Stimulated activated CD4-positive, alpha-beta T cell treated with anti-CD3 and anti-CD28 coated beads, Interleukin-4, amount 100 ng/mL, for 48 hours (primary cell): ENCODE measurements around the gene KLB.
"Not testable (repeated sequence)": the region's sequence is repeated elsewhere in the genome, so short reads cannot be mapped to it uniquely, and the experiment has no call there.

Experiments
- DNase-seq, 2 donors: peaks; one replicate each; pipeline ENCODE4 v3.0.0-alpha.2; 2020; ENCODE audit warnings: low read depth in 2 of 2

Gene KLB

GRCh38 chr4:39406763-39407583, at the start of gene KLB:
Gene KLB (plus strand): TSS chr4:39406930. CDS start chr4:39406950, 20 bp downstream.
- no peak for DNase-seq

DNA sequence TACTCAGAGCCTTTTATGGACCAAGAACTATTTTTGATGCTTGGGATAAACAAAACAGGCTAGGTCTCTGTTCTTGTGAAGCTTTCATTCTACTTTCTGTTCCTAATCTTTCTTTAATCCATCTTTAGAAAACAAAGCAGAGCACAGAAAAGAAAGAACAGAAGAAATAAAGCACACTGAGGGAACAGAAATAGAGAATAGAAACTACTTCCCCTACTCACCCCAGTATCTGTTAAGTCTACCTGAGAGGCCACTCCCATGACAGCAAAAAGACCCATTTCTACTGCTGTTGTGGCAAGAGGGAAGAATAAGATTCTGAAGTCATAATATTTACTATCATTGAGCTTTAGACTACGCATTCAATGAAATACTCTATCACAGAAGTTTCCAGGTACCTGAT, 49.7 kb upstream of the KLB start:
- DNase-seq, result no peak

DNA sequence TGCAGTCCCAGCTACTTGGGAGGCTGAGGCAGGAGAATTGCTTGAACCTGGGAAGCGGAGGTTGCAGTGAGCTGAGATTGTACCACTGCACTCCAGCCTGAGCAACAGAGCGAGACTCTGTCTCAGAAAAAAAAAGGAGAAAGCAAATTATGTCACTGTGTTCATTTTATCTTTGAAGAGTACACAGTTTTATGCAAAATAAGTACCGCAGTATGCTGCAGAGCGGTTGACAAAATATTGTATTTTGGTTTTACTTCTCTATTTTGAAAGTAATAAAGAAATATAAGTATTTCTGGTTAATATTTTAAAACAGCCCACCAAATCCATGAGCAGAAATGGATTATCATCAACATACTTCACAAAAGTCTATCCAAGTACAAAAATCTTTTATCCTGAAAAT, 46.1 kb upstream of the KLB start:
- DNase-seq, result not testable (repeated sequence)

- DNase-seq, result no peak
These were observed 43.9 kb upstream of the KLB start for GRCh38 chr4:39362827-39363226.

GRCh38 chr4:39363773-39364393, 42.8 kb upstream of the KLB start:
- DNase-seq, result no peak

DNA sequence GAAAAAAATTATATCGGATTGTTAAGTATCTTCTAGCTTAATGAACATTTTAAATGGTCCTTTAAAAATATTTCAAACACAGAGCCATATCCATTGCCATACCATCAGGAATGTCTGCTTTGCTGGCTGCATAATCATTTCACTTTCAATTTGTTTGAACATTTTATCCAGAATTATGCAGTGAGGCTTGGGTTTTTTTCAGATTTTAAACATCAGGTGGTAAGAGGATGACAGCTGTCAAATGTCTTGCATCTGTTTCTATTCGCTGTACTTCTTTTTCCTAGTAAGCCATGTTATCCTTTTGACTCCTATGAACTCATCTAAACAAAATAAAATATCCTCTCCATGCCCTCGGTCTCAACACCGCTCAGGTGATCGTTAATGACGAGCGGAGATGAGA, 41.4 kb upstream of the KLB start:
- no peak for DNase-seq

DNA sequence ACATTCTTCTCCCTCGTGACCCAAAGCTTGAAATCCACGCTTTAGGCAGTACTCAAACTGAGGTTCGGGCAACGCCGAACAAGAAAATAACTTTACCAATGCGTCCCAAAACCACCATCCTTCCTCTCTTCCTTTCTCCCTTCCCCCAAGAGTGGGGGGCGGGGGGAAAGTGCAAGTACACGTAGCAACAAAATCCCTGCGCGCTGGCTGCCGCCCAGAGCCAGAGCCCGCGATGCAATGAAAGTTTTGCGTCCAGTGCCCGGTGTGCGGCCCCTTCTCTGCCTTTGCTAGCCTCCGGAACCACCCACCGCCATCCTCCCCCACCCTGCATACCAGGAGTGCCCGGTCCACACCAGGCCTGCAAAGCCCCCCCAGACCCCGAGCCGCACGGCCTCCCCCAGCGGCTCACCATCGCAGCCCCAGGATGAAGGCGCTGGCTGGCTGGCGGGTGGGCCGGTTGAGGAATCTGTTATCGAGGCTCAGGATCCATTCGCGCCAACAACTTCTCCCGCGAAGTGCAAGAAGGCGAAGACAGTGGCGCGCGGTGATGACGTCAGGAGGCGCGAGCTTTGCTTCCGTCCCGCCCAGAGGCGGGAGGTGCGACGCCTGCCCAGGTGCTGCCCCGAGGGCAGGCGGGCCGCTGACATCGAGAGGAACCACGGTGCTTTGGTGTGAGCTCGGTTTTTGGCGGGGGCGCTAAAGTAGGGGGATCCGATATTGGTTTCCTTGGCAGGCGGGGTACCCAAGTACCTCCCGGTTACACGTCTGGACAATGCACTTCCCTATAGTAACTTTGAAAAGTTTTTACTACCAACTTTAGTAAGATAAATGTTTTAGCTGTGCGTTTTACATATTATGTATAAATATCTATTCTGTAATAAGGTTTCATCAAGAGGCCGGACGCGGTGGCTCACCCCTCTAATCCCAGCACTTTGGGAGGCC, 40.6 kb upstream of the KLB start, which contains the start of gene RFC1:
TSS of gene RFC1 (minus strand) at position 533 of the 942 bp plus-strand sequence. CDS start at position 412, 121 bp downstream.
- peak; percentile 91 to 96 for DNase-seq

GRCh38 chr4:39367166-39367565, 39.6 kb upstream of the KLB start:
- DNase-seq, result no peak

GRCh38 chr4:39369301-39369700, 37.4 kb upstream of the KLB start:
- no peak for DNase-seq

DNA sequence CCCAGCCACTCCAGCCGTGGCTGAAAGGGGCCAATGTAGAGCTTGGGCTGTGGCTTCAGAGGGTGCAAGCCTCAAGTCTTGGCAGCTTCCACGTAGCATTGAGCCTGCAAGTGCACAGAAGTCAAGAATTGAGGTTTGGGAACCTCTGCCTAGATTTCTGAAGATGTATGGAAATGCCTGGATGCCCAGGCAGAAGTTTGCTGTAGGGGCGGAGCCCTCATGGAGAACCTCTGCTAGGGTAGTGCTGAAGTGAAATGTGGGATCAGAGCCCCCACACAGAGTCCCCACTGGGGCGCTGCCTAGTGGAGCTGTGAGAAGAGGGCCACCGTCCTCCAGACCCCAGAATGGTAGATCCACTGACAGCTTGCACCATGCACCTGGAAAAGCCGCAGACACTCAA, 35.5 kb upstream of the KLB start:
- not testable (repeated sequence) for DNase-seq

DNA sequence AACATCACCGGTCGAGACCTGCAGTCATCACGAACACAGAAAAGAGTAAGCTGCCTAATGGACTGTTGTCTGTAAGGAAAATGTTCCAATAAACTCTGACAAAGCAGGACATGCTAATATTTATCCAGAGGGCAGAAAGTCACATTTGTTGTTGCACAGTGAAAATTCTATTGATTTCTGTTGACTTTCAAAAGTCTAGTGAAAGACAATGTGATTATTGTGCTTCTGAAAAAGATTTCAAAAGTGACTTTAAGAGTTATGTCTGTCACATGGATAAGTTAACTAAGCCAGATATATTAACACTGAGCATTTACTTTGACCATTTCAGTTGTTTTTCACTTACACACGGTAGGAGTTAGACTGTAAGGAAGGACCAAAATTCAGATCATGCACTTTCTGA, 31.3 kb upstream of the KLB start:
- DNase-seq, result no peak

- DNase-seq, result no peak
These were observed 23.0 kb upstream of the KLB start for GRCh38 chr4:39383690-39384089.

GRCh38 chr4:39384563-39384962, 22.2 kb upstream of the KLB start:
- no peak for DNase-seq

- no peak for DNase-seq
These were observed 16.1 kb upstream of the KLB start for GRCh38 chr4:39390603-39391002.

DNA sequence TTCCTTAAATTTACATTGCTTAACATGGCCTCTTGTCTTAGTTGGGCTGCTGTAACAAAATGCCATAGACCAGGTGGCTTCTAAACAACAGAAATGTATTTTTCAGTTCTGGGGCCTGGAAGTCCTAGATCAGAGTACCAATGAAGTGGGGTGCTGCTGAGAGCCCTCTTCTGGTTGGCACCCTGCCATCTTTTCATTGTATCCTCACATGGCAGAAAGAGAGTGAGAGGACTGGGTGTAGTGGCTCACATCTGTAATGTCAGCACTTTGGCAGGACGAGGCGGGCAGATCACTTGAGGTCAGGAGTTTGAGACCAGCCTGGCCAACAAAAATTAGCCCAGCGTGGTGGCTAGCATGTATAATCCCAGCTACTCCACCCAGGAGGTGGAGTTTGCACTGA, 12.0 kb upstream of the KLB start:
- DNase-seq, result no peak

DNA sequence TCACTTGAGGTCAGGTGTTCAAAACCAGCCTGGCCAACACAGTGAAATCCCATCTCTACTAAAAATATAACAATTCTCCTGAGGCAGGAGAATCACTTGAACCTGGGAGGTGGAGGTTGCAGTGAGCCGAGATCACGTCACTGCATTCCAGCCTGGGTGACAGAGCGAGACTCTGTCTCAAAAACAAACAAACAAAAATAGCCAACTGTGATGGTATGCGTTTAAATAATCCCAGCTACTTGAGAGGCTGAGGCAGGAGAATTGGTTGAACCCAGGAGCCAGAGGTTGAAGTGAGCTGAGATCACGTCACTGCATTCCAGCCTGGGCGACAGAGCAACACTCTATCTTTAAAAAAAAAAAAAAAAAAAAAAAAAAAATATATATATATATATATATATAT, 5.1 kb upstream of the KLB start:
- not testable (repeated sequence) for DNase-seq

DNA sequence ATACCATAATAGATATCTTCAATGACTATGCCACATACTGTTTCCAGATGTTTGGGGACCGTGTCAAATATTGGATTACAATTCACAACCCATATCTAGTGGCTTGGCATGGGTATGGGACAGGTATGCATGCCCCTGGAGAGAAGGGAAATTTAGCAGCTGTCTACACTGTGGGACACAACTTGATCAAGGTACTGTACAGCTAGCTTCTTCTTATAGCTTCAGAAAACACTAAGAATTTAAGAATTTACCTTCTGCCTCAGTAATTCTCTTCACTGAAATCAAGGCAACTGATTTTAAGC, 805 bp downstream of the KLB start:
- DNase-seq, result no peak

GRCh38 chr4:39410415-39410814, 3.7 kb downstream of the KLB start:
- DNase-seq, result no peak

DNA sequence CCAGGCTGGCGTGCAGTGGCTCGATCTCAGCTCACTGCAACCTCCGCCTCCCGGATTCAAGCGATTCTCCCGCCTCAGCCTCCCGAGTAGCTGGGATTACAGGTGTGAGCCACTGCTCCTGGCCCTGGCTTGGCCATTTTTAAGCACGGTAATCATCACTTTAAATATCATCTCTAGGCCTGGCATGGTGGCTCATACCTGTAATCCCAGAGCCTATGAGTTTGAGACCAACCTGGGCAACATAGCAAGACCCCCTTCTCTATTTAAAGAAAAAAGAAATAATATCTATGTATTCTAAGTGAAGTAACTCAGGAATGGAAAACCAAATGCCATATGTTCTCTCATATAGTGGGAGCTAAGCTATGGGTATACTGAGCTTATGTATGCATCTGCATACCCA, 4.8 kb downstream of the KLB start:
- DNase-seq, result not testable (repeated sequence)

DNA sequence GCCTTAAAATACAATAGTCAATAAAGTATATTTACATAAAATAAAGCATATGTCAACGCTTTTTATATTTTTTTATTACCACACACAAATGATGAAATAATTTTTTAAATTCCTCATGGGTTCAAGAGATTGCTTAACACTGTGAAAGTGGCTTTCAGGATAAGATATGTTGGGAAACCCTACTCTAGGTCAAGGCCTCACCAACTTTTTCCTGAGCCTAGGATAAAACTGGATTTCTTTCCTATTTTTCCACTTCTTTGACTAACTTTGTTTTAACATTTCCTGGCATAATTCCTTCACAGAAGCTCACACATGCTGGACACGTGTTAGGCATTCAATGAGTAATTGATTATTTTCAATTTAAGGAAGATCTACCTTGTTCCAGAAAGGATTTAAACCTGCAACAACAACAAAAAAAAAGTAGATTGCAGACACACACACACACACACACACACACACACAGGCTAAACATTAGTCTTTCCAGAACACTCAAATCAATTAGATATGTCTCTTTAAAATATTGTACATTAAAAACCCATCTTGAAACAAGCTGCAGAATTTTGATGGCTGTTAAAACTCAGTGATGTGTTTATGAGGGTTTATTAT, 9.1 kb downstream of the KLB start:
- no peak for DNase-seq

DNA sequence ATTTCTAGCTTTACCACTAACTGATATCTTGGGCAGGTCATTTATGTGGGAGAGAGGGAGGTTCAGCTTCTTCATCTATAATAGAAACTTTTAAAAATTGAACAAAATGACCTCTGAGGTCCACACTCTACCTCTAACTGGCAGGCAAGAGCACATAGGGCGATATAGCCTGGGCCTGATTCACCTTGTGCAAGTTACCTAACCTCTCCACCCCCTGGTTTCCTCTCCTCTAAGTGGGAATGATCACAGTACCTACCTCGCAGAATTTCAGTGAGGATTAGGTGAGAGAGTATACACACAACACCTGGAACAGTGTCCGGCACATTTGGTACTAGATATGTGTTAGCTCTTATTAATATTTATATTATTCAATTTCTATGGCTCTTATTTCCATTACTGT, 15.5 kb downstream of the KLB start:
- no peak for DNase-seq

- not testable (repeated sequence) for DNase-seq
These were observed 18.6 kb downstream of the KLB start for GRCh38 chr4:39425297-39425696.
